ACC112 (cell line): ENCODE data around the gene HTR2B.

ENCODE experiments used
- H2AFZ ChIP-seq: fragments of 200-600 bp; sonication (generic); one replicate; pipeline ENCODE4 v1.6.0; 2017; ENCODE audit warnings: antibody characterized with exemption, low read length; ENCODE audit not compliant: unreplicated experiment
- H3K27ac ChIP-seq: fragments of 200-600 bp; sonication (generic); 2 replicates; pipeline ENCODE4 v1.5.1; 2014; ENCODE audit warnings: low read depth, mild to moderate bottlenecking, antibody characterized with exemption, low read length, moderate library complexity
- H3K27me3 ChIP-seq: fragments of 200-600 bp; sonication (generic); 2 replicates; pipeline ENCODE4 v1.6.1; 2014; ENCODE audit warnings: mild to moderate bottlenecking, antibody characterized with exemption, low read length, moderate library complexity, mixed read lengths; ENCODE audit not compliant: insufficient read depth
- H3K36me3 ChIP-seq: fragments of 200-600 bp; sonication (generic); 2 replicates; pipeline ENCODE4 v1.6.1; 2016; ENCODE audit warnings: mild to moderate bottlenecking, antibody characterized with exemption, low read length, moderate library complexity, mixed read lengths; ENCODE audit not compliant: insufficient read depth
- H3K4me1 ChIP-seq: fragments of 200-600 bp; sonication (generic); one replicate; pipeline ENCODE4 v1.6.1; 2016; ENCODE audit warnings: low read length, mixed read lengths; ENCODE audit not compliant: insufficient read depth, unreplicated experiment, control insufficient read depth
- H3K4me3 ChIP-seq: fragments of 200-600 bp; sonication (generic); 2 replicates; pipeline ENCODE4 v1.5.1; 2014; ENCODE audit warnings: mild to moderate bottlenecking, low read depth, low read length
- H3K79me2 ChIP-seq: fragments of 200-600 bp; sonication (generic); one replicate; pipeline ENCODE4 v1.6.0; 2016; ENCODE audit warnings: low read length; ENCODE audit not compliant: control insufficient read depth, unreplicated experiment, insufficient read depth

HTR2B gene

GRCh38 chr2:231133365-231134099, 8.7 kb upstream of the HTR2B start:
- H3K79me2 ChIP-seq: peaks cover 38% of the 10 kb centered on the region
- no peak overlapping the region; the same call in 1 of the 2 replicates for H3K27ac ChIP-seq
- no peaks in the 10 kb centered on the region for H3K36me3 ChIP-seq
- no peak overlapping the region for H2AFZ ChIP-seq
- no peaks in the 10 kb centered on the region for H3K27me3 ChIP-seq
- peaks cover 60% of the 10 kb centered on the region for H3K4me1 ChIP-seq
- no peak overlapping the region for H3K4me3 ChIP-seq

GRCh38 chr2:231132129-231132528, 7.3 kb upstream of the HTR2B start:
- Histone ChIP-seq H3K27ac (0 out of 2 replicates have a peak overlapping the region, but pooled peaks have one; percentile 21), H3K27me3 (no peaks in the 10 kb centered on the region), H3K79me2 (peaks cover 29% of the 10 kb centered on the region), H3K36me3 (no peaks in the 10 kb centered on the region), H3K4me1 (peaks cover 68% of the 10 kb centered on the region), H3K4me3 (peak overlapping the region; percentile 24; the same call in 1 of the 2 replicates), H2AFZ (no peak overlapping the region)

- no peaks in the 10 kb centered on the region for H3K27me3 ChIP-seq
- no peaks in the 10 kb centered on the region for H3K36me3 ChIP-seq
- no peak overlapping the region for H2AFZ ChIP-seq
- H3K27ac ChIP-seq: peak overlapping the region; percentile 44
- H3K79me2 ChIP-seq: peaks cover 25% of the 10 kb centered on the region
- peaks cover 65% of the 10 kb centered on the region for H3K4me1 ChIP-seq
- no peak overlapping the region for H3K4me3 ChIP-seq
These were observed 5.7 kb upstream of the HTR2B start for GRCh38 chr2:231130336-231131056.

GRCh38 chr2:231129216-231129615, 4.4 kb upstream of the HTR2B start:
- Histone ChIP-seq H3K4me1 (peaks cover 62% of the 10 kb centered on the region), H3K36me3 (no peaks in the 10 kb centered on the region), H3K27ac (peak overlapping the region; percentile 44), H3K79me2 (peaks cover 26% of the 10 kb centered on the region), H3K4me3 (no peak overlapping the region), H3K27me3 (no peaks in the 10 kb centered on the region), H2AFZ (no peak overlapping the region)

GRCh38 chr2:231128541-231128940, 3.7 kb upstream of the HTR2B start:
- H3K4me1 ChIP-seq: peaks cover 60% of the 10 kb centered on the region
- H3K4me3 ChIP-seq: no peak overlapping the region
- H2AFZ ChIP-seq: no peak overlapping the region
- H3K79me2 ChIP-seq: peaks cover 23% of the 10 kb centered on the region
- no peaks in the 10 kb centered on the region for H3K36me3 ChIP-seq
- no peak overlapping the region for H3K27ac ChIP-seq
- no peaks in the 10 kb centered on the region for H3K27me3 ChIP-seq

- no peaks in the 10 kb centered on the region for H3K36me3 ChIP-seq
- H3K79me2 ChIP-seq: peaks cover 22% of the 10 kb centered on the region
- no peak overlapping the region for H3K27ac ChIP-seq
- H3K4me1 ChIP-seq: peaks cover 59% of the 10 kb centered on the region
- no peak overlapping the region for H2AFZ ChIP-seq
- H3K27me3 ChIP-seq: no peaks in the 10 kb centered on the region
- H3K4me3 ChIP-seq: no peak overlapping the region
These were observed 3.1 kb upstream of the HTR2B start for GRCh38 chr2:231127936-231128335.

GRCh38 chr2:231127480-231127879, 2.6 kb upstream of the HTR2B start:
- H3K4me3 ChIP-seq: no peak overlapping the region
- no peaks in the 10 kb centered on the region for H3K27me3 ChIP-seq
- no peak overlapping the region for H3K27ac ChIP-seq
- H3K36me3 ChIP-seq: no peaks in the 10 kb centered on the region
- peaks cover 56% of the 10 kb centered on the region for H3K4me1 ChIP-seq
- peaks cover 18% of the 10 kb centered on the region for H3K79me2 ChIP-seq
- no peak overlapping the region for H2AFZ ChIP-seq

- H3K36me3 ChIP-seq: no peaks in the 10 kb centered on the region
- H3K4me3 ChIP-seq: no peak overlapping the region
- H3K27me3 ChIP-seq: no peaks in the 10 kb centered on the region
- H2AFZ ChIP-seq: no peak overlapping the region
- peaks cover 18% of the 10 kb centered on the region for H3K79me2 ChIP-seq
- no peak overlapping the region for H3K27ac ChIP-seq
- peaks cover 50% of the 10 kb centered on the region for H3K4me1 ChIP-seq
These were observed 1.3 kb upstream of the HTR2B start for GRCh38 chr2:231126123-231126522.

GRCh38 chr2:231123362-231123898, 1.4 kb downstream of the HTR2B start:
- H3K36me3 ChIP-seq: no peaks in the 10 kb centered on the region
- peak overlapping the region; percentile 73 for H3K4me3 ChIP-seq
- H3K27ac ChIP-seq: peak overlapping the region; percentile 40; the same call in 1 of the 2 replicates
- peaks cover 29% of the 10 kb centered on the region for H3K4me1 ChIP-seq
- peaks cover 24% of the 10 kb centered on the region for H3K79me2 ChIP-seq
- H2AFZ ChIP-seq: no peak overlapping the region
- no peaks in the 10 kb centered on the region for H3K27me3 ChIP-seq

GRCh38 chr2:231118614-231118942, 6.3 kb downstream of the HTR2B start:
- H3K27me3 ChIP-seq: no peaks in the 10 kb centered on the region
- H3K36me3 ChIP-seq: no peaks in the 10 kb centered on the region
- peaks cover 21% of the 10 kb centered on the region for H3K79me2 ChIP-seq
- H3K4me1 ChIP-seq: peaks cover 10% of the 10 kb centered on the region
- no peak overlapping the region for H3K4me3 ChIP-seq
- H3K27ac ChIP-seq: no peak overlapping the region
- no peak overlapping the region for H2AFZ ChIP-seq
